ENCODE data around the gene PLA2G1B.

DNA sequence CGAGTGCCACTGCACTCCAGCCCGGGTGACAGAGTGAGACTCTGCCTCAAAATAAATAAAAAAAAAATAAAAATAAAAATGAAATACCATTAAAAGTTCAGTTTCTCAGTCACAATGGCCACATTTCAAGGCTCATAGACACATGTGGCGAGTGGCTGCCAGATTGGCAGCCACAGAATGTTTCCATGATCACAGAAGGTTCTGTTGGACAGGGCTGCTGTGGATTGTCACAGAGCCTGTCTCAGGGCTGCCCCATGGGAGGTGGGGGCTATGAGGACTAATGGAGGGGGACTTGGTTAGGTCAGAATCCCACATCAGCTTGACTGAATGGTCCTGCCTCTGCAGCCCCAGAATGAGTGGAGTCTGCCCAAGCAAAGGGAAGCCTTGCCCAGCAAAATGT is 3.8 kb upstream of the PLA2G1B start:
- TF ChIP-seq, protein P1, sequence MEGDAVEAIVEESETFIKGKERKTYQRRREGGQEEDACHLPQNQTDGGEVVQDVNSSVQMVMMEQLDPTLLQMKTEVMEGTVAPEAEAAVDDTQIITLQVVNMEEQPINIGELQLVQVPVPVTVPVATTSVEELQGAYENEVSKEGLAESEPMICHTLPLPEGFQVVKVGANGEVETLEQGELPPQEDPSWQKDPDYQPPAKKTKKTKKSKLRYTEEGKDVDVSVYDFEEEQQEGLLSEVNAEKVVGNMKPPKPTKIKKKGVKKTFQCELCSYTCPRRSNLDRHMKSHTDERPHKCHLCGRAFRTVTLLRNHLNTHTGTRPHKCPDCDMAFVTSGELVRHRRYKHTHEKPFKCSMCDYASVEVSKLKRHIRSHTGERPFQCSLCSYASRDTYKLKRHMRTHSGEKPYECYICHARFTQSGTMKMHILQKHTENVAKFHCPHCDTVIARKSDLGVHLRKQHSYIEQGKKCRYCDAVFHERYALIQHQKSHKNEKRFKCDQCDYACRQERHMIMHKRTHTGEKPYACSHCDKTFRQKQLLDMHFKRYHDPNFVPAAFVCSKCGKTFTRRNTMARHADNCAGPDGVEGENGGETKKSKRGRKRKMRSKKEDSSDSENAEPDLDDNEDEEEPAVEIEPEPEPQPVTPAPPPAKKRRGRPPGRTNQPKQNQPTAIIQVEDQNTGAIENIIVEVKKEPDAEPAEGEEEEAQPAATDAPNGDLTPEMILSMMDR (IDR thresholded peaks at IDR 0.05; ENCODE audit: borderline replicate concordance, extremely low read depth, low read length, poor library complexity, severe bottlenecking): no peak
- no peak for TF ChIP-seq EZH2 (IDR thresholded peaks at IDR 0.05; ENCODE audit: borderline replicate concordance, low read depth, low read length, severe bottlenecking)
